NCI-H1048 (cell line): Measurements from ENCODE around the gene ARL13A.
"Not testable (repeated sequence)": the region's sequence is repeated elsewhere in the genome, so short reads cannot be mapped to it uniquely, and the experiment has no call there.

ENCODE experiments used
- DNase-seq: peaks from one replicate; lab custom pipeline; 2025; lab: John Stamatoyannopoulos, UW

The ARL13A gene

DNA sequence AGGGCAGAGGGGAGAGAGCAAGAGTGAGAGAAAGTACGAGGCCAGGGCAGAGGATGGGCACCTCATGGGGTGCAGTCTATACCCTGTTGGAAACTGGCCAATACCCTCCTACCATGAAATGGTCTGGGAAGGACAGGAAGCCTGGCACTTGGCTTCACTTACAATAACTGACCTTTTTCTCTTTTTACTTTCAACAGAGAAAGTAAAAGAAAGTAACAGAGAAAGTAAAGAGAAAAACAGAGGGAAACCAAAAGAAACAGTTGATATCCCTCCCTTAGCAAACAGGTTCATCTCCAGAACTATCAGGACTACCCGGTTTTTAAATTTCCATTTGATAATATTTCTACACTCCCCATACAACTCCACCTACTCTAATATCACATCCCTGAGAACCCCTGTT lies 20.6 kb downstream of the ARL13A start:
- no peak for DNase-seq

DNA sequence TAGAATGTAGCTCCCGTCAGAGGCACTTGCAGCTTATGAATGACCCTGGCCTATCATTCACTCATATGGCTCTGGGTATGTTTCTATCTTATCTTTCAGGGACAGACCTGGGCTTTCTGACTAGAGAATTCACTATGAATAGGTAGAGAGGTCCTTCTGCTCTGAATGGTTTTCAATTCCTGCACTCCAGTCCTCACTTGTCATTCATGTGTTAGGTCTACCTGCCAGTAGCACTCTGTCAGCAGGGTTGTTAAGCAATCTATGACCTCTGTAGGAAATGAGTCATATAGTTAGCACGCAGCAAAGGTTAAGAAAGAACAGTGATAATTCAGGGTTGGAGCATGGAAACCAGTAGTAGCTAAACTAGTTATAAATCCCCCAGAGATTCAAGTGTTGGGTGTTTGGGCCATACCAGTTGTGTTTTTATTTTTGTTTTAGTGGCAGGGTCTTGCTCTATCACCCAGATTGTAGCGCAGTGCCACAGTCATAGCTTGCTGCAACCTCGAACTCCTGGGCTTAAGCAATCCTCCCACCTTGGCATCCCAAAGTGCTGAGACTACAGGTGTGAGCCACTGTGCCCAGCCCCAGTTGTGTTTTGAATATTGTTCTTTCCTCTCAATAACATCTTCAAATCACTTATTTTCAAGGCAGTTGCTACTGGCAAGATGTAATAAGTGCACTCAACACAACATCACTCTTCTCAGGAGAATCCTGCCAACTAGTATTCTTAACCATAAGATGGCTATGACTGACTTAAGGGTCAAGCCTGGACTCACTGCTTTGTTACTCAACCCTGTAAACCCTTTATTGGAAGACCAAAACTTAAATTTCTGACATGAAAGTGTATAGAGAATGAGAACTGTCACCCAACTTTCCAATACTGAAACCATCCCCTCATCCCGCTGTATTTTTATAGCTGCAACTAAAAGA lies 25.1 kb downstream of the ARL13A start:
- no peak for DNase-seq

DNA sequence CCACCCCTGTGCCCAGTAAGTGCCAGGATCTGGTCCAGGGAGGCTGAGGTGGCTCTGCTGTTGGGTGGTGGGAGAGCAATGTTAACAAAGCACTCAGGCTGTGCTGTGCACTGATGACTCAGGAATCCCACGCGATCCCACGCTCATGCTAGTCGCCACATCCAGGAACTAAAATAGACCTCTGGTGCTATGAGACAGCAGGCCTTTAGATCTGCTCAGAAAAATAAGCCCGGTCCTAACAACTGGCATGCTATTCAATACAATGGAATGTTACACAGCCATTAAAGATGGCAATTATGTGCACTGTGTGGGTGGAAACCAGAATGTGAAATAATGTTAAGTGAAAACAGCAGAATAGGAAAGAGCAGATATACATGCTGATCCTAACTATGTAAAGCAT lies 26.0 kb downstream of the ARL13A start:
- no peak for DNase-seq

- DNase-seq = no peak
Observed at GRCh38 chrX:100999451-100999850, 29.9 kb downstream of the ARL13A start.

DNA sequence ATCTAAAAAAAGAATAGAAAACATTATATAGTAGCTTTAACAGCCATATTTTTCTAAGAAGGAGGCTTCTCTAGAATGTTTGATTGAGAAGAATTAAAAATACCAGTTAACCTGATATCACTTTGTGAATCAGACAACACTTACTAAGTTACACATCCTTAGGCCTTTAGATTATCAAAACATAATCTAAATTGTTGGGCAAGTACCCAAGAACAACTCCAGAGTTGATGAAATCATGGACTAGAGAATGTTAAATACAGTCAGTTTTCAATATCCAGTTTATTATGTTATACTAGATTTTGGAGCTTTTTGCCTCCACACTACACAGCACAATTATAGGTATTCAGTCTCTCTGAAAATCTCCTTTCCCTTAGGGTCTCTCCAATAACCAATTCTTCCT lies 39.6 kb downstream of the ARL13A start:
- no peak for DNase-seq

DNA sequence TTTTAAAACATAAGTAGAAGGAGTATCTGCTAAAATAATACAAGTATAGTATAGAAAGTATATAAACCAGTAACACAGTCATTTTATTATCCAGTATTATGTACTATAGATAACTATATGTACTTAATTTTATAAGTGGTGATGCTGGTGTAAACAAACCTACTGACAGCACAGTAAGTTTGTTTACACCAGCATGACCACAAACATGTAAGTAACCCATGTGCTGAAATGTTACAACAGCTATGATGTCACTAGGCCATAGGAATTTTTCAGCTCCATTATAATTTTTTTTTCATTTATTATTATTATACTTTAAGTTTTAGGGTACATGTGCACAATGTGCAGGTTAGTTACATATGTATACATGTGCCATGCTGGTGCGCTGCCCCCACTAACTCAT lies 42.5 kb downstream of the ARL13A start:
- DNase-seq = not testable (repeated sequence)

- DNase-seq = no peak
Observed at GRCh38 chrX:101022020-101022419, 52.5 kb downstream of the ARL13A start.

DNA sequence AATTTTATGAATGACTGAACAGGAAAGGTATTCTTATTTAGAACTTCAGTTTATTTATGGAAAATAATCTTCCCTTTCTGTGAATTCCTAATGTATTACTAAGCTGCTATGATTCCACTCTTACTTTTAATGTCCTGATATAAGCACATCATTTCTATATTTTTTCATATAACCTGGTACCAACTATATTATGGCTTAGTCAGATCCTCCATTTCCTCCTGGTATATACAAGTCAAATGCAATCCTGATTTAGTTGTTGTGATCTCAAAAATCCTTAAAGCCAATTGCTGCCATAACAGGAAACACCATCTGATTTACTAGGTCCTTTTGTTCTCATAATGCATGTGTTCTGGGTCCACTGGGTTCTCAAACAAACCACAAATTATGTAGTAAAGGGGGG lies 55.6 kb downstream of the ARL13A start:
- DNase-seq = no peak

DNA sequence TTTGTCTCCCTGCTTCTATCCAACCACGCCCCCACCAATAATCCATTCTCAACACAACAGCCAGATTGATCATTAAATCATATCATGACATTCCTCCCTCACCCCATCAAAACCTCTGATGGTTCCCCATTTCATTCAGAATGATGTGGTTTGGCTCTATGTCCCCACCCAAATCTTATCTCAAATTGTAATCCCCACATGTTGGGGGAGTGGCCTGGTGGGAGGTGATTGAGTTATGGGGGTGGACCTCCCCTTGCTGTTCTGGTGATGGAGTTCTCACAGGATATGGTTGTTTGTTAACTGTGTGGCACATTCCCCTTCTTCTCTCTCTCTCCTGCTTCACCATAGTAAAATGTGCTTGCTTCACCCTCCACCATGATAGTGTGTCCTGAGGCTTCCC lies 59.1 kb downstream of the ARL13A start:
- no peak for DNase-seq

DNA sequence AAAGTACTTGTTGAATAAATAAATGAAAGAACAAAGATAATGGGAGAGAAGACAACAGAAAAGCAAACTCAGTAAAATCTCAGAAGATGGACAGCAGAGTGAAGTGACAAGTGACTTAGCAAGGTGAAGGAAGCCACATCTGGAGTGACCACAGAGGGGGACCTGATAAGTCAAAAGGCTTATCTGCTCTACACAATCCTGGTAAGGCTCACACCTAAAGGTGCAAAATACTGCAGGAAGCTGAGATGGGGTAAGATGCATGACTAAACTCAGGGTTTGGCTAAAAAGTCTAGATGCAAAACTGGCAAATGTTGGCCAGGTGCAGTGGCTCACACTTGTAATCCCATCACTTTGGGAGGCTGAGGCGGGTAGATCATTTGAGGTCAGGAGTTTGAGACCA lies 60.2 kb downstream of the ARL13A start:
- no peak for DNase-seq

GRCh38 chrX:101037231-101037630 lies 67.7 kb downstream of the ARL13A start:
- DNase-seq = no peak

DNA sequence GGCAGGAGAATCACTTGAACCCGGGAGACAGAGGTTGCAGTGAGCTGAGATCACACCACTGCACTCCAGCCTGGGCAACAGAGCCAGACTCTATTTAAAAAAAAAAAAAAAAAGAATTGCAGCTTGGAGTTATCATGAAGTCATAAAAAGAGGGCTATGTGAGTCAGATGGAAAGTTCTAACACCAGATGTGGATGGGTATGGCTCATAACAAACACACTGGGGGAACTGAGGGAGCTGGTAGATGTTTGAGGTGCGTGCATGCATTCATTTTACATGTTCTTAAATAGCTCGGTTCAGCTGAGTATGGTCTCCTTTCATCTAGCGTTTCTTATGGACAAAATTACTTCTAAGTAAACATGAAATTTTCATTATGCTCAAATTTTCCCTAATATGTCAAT lies 70.7 kb downstream of the ARL13A start:
- DNase-seq = no peak
